Endodermal cell (in vitro differentiated cells): Measurements from ENCODE around the gene RNF183. TPM values are rescaled to one million over a fixed set of nuclear protein-coding genes. Genes with fewer than 3 reads are reported as not detected.

Source experiments
- DNase-seq: peaks from one replicate; pipeline ENCODE4 v3.0.0-alpha.2; 2017
- H3K27ac ChIP-seq: 2 replicates; pipeline ENCODE4 v1.5.1; 2013; ENCODE audit warnings: mild to moderate bottlenecking, low read depth, low read length, moderate library complexity
- H3K27me3 ChIP-seq: 2 replicates; pipeline ENCODE4 v1.6.1; 2013; ENCODE audit warnings: mild to moderate bottlenecking, low read length, moderate library complexity; ENCODE audit not compliant: insufficient read depth, control insufficient read depth, poor library complexity, severe bottlenecking
- H3K36me3 ChIP-seq: 2 replicates; pipeline ENCODE4 v1.7.0; 2013; ENCODE audit warnings: mild to moderate bottlenecking, low read length, moderate library complexity; ENCODE audit not compliant: control insufficient read depth, insufficient read depth
- H3K4me1 ChIP-seq: one replicate; pipeline ENCODE4 v1.7.0; 2013; ENCODE audit warnings: low read length; ENCODE audit not compliant: control insufficient read depth, insufficient read depth
- H3K4me3 ChIP-seq: 2 replicates; pipeline ENCODE4 v1.5.1; 2013; ENCODE audit warnings: mild to moderate bottlenecking, low read length, moderate library complexity
- H3K9ac ChIP-seq: 2 replicates; pipeline ENCODE4 v1.6.1; 2013; ENCODE audit warnings: mild to moderate bottlenecking, low read length, moderate library complexity; ENCODE audit not compliant: poor library complexity, severe bottlenecking; ENCODE audit errors: extremely low read depth
- H3K9me3 ChIP-seq: 2 replicates; pipeline ENCODE4 v1.6.1; 2013; ENCODE audit warnings: mild to moderate bottlenecking, low read length, moderate library complexity; ENCODE audit not compliant: control insufficient read depth
- H3K27ac Mint-ChIP-seq: 2 replicates; pipeline ENCODE4 v1.8.0; 2020; ENCODE audit warnings: mixed read lengths
- H3K27me3 Mint-ChIP-seq: 2 replicates; pipeline ENCODE4 v1.8.0; 2021; ENCODE audit warnings: mild to moderate bottlenecking, mixed read lengths; ENCODE audit not compliant: insufficient read depth
- H3K36me3 Mint-ChIP-seq: 2 replicates; pipeline ENCODE4 v1.8.0; 2020; ENCODE audit warnings: low read depth, mixed read lengths
- H3K4me1 Mint-ChIP-seq: 2 replicates; pipeline ENCODE4 v1.8.0; 2020; ENCODE audit warnings: mixed read lengths
- H3K4me3 Mint-ChIP-seq: 2 replicates; pipeline ENCODE4 v1.8.0; 2020; ENCODE audit warnings: mild to moderate bottlenecking, moderate library complexity, mixed read lengths
- H3K9me3 Mint-ChIP-seq: 2 replicates; pipeline ENCODE4 v1.8.0; 2020; ENCODE audit warnings: mild to moderate bottlenecking, mixed read lengths
- WGBS, 2 experiments: methylation state at CpG; one replicate each; pipeline versions ENCODE4 v1.1.5 to v1.1.7; 2013; ENCODE audit warnings: missing lambda C conversion rate in 2 of 2, mixed read lengths in 1 of 2; ENCODE audit not compliant: insufficient coverage in 1 of 2, insufficient read length in 1 of 2; 5-methylcytosine and 5-hydroxymethylcytosine counted together
- total RNA-seq, 2 donors: library from RNA; stranded (reverse); fragmentation: NEBNext Ultra II Directional in 1 of 2; extraction: Animal tissue kit (Norgen Biotek cat#: 25700) in 1 of 2; gene quantifications; 2 replicates in 1 of 2; 3 replicates in 1 of 2; pipeline ENCODE4 v1.2.1, GENCODE V29; 2021
- TF ChIP-seq, protein P1 (sequence below): fragments of 200-600 bp; sonication (generic); conservative IDR thresholded peaks from 2 replicates; pipeline ENCODE4 v1.5.0; 2021; ENCODE audit warnings: antibody characterized with exemption, mild to moderate bottlenecking

RNF183 gene
- total RNA-seq, 2 donors from 2014 or later: 0.48 to 0.97 TPM

DNA sequence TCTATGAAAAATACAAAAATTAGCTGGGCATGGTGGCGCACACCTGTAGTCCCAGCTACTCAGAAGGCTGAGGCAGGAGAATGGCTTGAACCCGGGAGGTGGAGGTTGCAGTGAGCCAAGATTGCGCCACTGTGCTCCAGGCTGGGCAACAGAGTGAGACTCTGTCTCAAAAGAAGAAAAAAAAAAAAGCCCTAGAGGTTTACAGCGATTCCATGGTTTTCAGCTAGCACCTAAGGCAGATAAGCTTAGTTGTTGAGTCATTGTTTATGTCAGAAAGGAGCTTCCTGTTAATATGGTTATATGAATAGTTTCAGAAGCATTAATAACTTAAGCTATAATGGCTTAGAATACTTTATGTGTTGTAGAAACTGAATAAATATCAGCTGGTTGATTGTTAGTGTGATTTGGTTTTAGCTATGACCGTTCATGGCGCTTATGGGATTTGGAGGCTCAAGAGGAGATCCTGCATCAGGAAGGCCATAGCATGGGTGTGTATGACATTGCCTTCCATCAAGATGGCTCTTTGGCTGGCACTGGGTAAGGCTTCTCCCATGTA is 13.0 kb downstream of the RNF183 start:
- Mint-ChIP-seq H3K27me3 (no peaks in the 10 kb centered on the region), H3K27ac (no peak overlapping the region), H3K36me3 (peaks cover 69% of the 10 kb centered on the region), H3K9me3 (no peaks in the 10 kb centered on the region), H3K4me3 (no peak overlapping the region), H3K4me1 (no peaks in the 10 kb centered on the region)
- H3K9me3 ChIP-seq: no peaks in the 10 kb centered on the region
- H3K27me3 ChIP-seq: no peaks in the 10 kb centered on the region
- 96% methylated on average over 4 to 6 of the region's 6 CpGs for WGBS, 2 experiments
- peaks cover 84% of the 10 kb centered on the region for H3K36me3 ChIP-seq
- no peak overlapping the region for H3K9ac ChIP-seq
- DNase-seq: no peak
- TF ChIP-seq, protein P1, sequence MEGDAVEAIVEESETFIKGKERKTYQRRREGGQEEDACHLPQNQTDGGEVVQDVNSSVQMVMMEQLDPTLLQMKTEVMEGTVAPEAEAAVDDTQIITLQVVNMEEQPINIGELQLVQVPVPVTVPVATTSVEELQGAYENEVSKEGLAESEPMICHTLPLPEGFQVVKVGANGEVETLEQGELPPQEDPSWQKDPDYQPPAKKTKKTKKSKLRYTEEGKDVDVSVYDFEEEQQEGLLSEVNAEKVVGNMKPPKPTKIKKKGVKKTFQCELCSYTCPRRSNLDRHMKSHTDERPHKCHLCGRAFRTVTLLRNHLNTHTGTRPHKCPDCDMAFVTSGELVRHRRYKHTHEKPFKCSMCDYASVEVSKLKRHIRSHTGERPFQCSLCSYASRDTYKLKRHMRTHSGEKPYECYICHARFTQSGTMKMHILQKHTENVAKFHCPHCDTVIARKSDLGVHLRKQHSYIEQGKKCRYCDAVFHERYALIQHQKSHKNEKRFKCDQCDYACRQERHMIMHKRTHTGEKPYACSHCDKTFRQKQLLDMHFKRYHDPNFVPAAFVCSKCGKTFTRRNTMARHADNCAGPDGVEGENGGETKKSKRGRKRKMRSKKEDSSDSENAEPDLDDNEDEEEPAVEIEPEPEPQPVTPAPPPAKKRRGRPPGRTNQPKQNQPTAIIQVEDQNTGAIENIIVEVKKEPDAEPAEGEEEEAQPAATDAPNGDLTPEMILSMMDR: no peak
- no peak overlapping the region for H3K27ac ChIP-seq
- no peak overlapping the region for H3K4me3 ChIP-seq
- no peaks in the 10 kb centered on the region for H3K4me1 ChIP-seq

DNA sequence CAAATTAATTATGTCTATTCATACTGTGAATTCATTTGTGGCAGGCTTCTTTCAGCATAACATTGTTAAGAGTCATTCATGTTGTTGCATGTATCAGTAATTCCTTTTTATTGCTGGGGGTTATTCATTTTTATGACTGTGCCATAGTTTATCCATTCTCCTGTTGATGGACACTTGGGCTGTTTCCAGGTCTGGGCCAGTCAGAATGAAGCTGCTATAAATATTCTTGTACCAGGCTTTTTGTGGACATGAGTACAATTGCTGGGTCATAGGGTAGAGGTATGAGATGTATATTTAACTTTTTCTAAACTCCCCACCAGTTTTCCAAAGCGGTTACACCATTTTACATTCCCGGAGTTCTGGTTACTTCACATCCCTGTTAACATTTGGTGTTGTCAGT is 14.1 kb downstream of the RNF183 start:
- Mint-ChIP-seq H3K4me1 (no peaks in the 10 kb centered on the region), H3K36me3 (peaks cover 79% of the 10 kb centered on the region), H3K27me3 (no peaks in the 10 kb centered on the region), H3K9me3 (no peaks in the 10 kb centered on the region), H3K4me3 (no peak overlapping the region), H3K27ac (no peak overlapping the region)
- Histone ChIP-seq H3K9ac (no peak overlapping the region), H3K27ac (no peak overlapping the region), H3K27me3 (no peaks in the 10 kb centered on the region), H3K4me3 (no peak overlapping the region), H3K36me3 (peaks cover 93% of the 10 kb centered on the region), H3K4me1 (no peaks in the 10 kb centered on the region), H3K9me3 (no peaks in the 10 kb centered on the region)
- DNase-seq: no peak
- TF ChIP-seq, protein P1: no peak
- 94 to 100% methylated on average over 2 of the region's 2 CpGs for WGBS, 2 experiments

DNA sequence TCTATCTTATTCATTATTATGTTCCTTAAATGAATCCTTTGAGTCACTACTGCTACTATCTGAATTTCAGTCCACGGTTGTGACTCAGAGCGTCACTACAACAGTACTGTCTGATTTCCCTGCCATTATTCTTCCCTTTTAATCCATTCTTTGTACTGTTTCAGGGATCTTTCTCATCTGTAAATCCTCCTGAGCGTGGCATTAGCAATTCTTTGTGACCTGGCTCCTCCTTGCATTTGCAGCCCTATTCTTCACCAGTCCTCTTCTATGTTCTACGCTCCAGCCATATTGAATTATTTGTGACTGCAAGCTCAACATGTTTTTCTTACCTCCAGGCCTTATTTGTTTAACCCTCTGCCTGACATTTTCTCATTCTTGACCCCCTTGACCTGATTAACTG is 21.8 kb downstream of the RNF183 start:
- H3K9ac ChIP-seq: no peak overlapping the region
- Mint-ChIP-seq H3K9me3 (no peaks in the 10 kb centered on the region), H3K27ac (no peak overlapping the region), H3K4me1 (no peaks in the 10 kb centered on the region), H3K36me3 (peaks cover 72% of the 10 kb centered on the region), H3K27me3 (no peaks in the 10 kb centered on the region), H3K4me3 (no peak overlapping the region)
- DNase-seq: no peak
- H3K9me3 ChIP-seq: no peaks in the 10 kb centered on the region
- no peak overlapping the region for H3K27ac ChIP-seq
- 91 to 95% methylated on average over 4 of the region's 4 CpGs for WGBS, 2 experiments
- TF ChIP-seq, protein P1: no peak
- H3K4me1 ChIP-seq: no peaks in the 10 kb centered on the region
- no peaks in the 10 kb centered on the region for H3K27me3 ChIP-seq
- no peak overlapping the region for H3K4me3 ChIP-seq
- peaks cover 84% of the 10 kb centered on the region for H3K36me3 ChIP-seq
